ENCODE data around the gene RHOA.

RHOA gene

DNA sequence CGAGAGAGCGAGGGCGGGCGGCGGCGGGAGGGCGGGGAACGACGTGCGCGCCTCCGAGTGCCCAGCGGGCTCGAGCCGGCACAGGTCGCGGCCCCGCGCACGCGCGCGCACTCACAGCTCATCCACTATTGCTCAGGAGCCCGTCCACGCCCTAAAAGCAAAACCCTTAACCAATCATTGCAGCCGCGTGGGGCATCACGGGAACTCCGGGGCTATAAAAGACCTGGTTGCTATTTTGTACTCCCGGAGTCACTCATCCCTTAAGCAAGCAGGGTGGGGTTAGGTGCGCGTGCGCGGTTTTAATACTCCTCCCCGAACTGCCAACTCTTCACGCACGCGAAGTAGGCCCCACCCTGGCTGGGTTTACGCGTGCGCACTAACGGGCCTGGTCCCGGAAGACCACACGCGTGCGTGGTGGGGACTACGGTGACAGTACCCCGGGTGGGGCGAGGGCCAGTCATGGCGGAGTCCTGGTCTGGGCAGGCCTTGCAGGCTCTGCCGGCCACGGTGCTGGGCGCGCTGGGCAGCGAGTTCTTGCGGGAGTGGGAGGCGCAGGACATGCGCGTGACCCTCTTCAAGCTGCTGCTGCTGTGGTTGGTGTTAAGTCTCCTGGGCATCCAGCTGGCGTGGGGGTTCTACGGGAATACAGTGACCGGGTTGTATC, at the start of gene RHOA, which contains the start of gene TCTA:
TSS of gene RHOA (minus strand) at position 9 of the 664 bp plus-strand sequence. CDS start 36,387 bp downstream, outside the sequence.
TSS of gene TCTA (plus strand) at position 456 of the 664 bp plus-strand sequence. CDS start at position 460, 4 bp downstream.
- DNase-seq = peak; percentile 96

DNA sequence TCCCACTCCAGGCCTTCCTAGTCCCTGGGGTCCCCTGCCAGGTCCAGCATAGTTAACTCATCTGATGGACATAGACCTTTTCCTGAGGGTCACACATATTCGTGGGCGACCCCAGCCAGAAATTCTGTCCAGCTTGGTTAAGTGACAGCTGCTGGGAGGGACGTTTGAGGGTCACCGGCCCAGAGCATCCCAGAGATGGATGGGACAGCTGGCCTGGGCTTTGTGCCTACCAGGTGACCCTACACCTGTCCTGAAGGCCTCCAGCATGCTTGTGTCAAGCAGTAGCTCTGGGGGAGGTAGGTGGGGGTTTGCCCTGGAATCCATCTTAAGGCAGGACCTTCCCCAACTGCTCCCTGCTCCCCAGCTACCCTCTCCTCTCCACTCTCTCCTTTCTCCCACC, 49.2 kb upstream of the RHOA start:
- no peak for DNase-seq

DNA sequence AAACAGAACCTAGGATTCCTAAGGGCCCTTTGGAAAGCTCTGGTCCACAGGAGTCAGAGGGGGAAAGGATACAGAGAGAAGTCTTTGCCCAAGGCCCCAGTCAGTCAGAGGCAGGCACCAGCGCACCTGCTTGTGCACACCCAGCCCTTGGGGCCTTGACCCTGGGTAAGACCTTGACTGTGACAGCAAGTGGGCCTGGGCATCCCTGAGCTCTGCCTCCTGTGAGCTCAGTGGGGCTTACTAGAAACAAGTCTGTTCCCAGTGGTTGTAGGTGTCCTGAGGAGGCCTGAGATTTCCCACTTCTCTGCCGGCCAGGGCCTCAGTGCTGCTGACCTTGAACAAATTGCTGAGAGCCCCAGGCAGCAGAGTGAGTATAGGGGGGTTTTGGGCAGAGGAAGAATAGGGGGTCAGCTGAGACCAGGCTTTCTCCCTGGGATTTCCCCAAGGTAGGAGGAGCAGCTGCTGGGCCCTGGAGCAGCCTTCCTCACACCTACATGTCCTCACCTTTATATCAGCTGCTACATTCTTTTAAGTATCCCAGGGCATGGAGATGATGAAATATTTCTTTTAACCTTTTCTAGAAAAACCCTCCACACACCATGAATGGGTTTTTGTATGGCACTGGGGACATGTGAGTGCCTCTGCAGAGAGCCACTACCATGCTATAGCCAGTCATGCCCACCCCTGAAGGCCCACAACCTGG, 48.6 kb upstream of the RHOA start:
- DNase-seq = no peak

- DNase-seq = no peak
These were observed 44.7 kb upstream of the RHOA start for GRCh38 chr3:49456466-49456865.

DNA sequence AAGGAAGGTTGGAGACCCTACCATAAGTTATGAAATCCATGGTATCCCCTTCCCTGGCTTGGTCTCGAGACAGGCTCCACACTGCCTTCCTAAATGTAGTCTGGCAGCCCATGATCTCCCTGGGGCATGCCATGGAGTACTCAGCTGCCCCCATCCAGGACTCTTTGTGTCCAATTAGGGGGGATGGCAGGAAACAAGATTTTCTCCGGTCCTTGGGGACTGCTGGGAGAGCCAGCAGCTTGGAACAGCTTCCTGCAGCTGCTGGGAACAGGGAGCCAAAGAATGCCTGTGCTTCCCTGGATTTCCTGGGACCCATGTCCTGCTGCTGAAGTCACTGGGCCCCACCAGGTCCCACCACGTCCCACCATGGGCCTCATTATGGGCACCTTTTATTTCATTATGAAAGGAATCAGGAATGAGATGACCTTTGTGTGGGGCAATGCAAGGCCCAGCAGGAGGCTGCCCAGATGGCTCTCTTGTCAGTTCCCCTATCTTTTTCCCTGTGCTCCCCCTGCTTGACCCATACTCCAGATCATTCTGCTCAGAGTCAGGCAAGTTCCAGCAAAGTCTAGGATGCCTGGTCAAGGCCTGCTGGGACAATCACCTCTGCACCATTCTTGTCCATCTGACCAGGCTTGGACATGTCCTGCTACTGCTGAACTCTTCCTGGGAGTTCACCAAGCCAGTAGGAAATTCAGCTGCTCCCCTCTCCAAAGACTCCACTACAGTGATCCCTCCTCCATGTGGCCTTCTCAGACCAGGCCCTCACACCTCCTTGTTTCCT, 43.3 kb upstream of the RHOA start:
- DNase-seq = no peak

DNA sequence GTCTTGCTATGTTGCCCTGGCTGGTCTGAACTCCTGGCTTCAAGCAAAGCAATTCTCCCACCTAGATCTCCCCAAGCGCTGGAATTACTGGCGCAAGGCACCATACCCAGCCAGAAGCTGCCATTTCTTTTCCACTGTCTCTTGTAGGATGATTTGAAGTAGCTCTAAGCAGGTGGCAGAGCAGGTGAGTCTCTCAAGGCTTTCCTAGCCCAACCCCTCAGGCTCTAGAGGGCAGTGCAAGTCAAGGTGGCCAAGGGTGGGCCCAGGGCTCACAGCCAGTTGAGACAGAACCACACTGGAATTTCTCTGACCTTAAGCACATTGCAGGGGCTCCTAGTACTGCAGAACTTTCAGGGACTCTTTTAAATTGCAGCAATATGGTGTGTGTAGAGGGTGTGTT, 42.7 kb upstream of the RHOA start:
- no peak for DNase-seq

DNA sequence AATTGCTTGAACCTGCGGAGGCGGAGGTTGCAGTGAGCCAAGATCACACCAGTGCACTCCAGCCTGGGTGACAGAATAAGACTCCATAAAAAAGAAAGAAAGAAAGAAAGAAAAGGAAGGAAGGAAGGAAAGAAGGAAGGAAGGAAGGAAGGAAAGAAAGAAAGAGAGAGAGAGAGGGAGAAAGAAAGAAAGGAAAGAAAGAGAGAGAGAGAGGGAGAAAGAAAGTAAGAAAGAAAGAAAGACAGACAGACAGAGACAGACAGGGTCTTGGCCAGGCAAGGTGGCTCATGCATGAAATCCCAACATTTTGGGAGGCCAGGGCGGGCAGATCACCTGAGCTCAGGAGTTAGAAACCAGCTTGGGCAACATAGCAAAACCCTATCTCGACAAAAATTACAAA, 41.8 kb upstream of the RHOA start:
- no peak for DNase-seq

GRCh38 chr3:49445391-49445790, 33.6 kb upstream of the RHOA start:
- DNase-seq = no peak

- DNase-seq = no peak
These were observed 23.0 kb upstream of the RHOA start for GRCh38 chr3:49434731-49435130.

- no peak for DNase-seq
These were observed 16.9 kb upstream of the RHOA start for GRCh38 chr3:49428752-49429080.

- DNase-seq = no peak
These were observed 15.8 kb upstream of the RHOA start for GRCh38 chr3:49427586-49427985.

GRCh38 chr3:49424816-49425215, 13.0 kb upstream of the RHOA start:
- DNase-seq = no peak

- no peak for DNase-seq
These were observed 10.8 kb upstream of the RHOA start, which contains the start of gene AMT for GRCh38 chr3:49422379-49423248. AMT (minus strand) TSS chr3:49422473; CDS start chr3:49422450, 23 bp downstream.

GRCh38 chr3:49421890-49422378, 10.2 kb upstream of the RHOA start:
- DNase-seq = no peak

DNA sequence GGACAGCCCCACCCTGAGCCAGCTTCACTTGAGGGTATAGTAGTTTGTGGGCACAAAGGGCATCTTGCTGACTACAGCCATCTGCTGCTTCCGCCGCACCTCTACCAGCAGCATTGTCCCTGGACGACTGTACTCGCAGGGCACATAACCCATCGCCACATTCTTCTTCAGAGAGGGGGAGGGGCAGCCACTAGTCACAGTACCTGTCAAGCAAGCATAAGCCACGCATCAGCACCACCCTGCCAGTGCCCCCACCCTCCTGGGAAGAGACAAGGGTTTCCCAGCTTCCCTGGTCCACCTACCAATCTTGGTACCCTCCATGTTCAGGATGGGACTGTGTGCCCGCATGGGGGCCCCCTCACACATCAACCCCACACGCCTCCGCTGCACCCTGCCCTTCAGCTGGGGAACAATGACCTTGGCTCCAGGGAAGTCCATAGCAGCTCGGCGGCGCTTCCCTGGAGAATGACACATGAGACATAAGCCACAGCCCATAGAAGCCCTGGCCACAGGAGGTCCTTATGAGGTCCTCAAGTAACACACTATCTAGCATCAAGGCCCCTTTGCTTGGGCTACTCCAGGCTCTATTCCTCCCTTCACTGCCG, 5.8 kb upstream of the RHOA start:
- no peak for DNase-seq

- no peak for DNase-seq
These were observed 5.1 kb upstream of the RHOA start for GRCh38 chr3:49416867-49417266.

DNA sequence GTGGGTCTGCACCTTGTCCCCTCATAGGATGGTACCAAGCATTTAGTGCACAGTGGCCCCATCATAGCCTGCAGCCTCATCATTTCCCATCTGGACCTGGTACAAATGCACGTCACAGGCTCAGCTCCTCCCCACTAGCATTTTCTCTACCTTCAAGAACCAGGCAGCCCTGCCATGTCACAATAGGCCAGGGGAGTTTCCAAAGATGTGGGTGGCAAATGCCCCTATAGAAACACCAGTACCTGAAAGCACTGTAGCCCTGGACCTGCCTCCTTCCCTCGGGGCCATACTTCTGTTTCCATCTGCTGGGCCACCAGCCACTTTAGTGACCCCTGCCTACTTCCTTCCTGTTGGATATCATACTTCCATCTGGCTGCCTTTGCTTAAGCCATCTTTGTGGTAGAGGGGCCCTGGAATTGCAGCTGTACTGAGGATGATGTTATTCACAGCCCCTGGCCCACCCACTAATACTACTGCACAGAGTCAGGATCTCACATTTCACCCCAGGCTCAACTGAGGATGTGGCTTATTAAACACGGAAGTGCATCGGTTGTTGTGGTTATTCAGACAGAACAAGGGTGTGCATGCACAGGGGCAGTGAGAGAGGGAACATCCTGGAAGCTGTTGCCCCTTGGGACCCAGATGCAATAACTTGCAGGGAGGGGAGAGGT, 4.3 kb upstream of the RHOA start:
- DNase-seq = no peak

DNA sequence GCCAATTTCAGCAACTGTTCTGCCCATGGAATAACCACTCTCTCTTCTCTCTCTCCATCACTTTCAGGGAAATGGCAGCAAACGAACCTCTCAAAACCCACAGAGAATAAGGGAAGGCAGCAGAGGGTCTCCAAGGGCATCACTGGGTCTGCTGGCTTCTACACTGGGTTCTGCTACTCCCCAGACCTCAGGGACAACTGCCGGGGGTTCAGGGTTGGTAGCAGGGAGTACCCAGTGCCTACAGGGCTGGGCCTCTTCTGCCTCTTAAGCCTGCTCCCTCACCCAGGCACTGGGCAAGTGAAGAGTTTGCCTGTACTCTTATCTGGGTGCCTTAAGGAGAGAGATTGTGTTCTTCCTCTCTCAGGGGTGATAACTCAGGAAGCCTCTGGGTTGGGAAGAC, 3.0 kb upstream of the RHOA start:
- DNase-seq = no peak

DNA sequence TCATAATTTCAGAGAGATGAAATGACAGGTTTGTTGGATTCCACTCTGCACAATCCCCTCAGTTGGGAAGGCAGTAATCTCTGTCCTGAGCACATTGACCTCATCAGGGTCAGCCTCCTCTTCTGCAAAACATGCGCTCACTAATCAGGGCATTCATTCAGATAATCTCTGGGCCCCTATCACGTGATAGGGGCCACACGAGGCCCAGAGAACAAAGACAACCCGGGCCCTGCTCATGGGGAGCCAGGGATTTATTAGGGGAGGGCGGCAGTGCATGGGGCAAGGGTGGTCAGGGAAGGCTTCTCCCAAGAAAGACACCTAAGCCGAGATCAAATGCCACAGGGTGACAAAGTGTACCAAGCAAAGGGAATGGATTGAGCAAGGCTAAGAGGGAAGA, 1.6 kb upstream of the RHOA start:
- no peak for DNase-seq

GRCh38 chr3:49412632-49413337, 1.0 kb upstream of the RHOA start:
- no peak for DNase-seq

DNA sequence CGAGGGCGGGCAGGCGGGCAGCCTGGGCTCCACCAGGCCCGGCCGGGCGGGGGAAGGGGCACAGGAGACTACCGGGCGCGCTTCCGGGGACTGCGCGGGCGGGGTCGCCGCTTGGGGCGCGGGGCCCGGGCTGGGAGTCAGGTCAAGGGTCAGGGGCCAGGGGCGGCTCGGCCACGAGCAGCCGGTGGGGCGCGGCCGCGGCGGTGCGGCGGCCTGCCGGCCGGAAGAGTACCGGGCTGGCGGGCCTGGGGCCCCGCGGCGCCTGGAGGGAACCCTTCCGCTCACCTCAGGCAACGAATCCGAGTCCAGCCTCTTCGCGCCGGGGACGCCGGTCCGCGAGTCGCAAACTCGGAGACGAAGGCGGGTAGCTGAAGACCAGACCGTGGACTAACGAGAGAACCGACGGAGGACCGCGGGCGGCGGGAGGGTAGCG, 225 bp downstream of the RHOA start:
- DNase-seq = no peak
